Left renal pelvis (tissue), 4 donors: ENCODE measurements around the gene TRIM9. TPM values are rescaled to one million over a fixed set of nuclear protein-coding genes. Genes with fewer than 3 reads are reported as not detected.

Experiments used
- DNase-seq, 4 donors: peaks; one replicate each; pipeline ENCODE4 v3.0.0-alpha.2; 2013; ENCODE audit warnings: low read depth in 4 of 4, low spot score in 3 of 4
- polyA plus RNA-seq, 4 donors: library from polyadenylated mRNA; unstranded; fragments of 120-200 nt; gene quantifications; one replicate each; pipeline ENCODE4 v1.2.1, GENCODE V29; 2013; ENCODE audit not compliant: insufficient read length in 4 of 4

The TRIM9 gene
- polyA plus RNA-seq, 4 donors = 1.1 to 2.6 (median 1.7) TPM

- DNase-seq = peak in 1 of 4 donors; percentile 1
These were observed 553 bp downstream of the TRIM9 start for GRCh38 chr14:51094282-51094821.

GRCh38 chr14:51093371-51094281, 1.3 kb downstream of the TRIM9 start:
- peak in 1 of 4 donors; percentile 12 for DNase-seq

- no peak for DNase-seq
These were observed 1.9 kb downstream of the TRIM9 start for GRCh38 chr14:51092965-51093364.

GRCh38 chr14:51089278-51089677, 5.6 kb downstream of the TRIM9 start:
- no peak for DNase-seq

- DNase-seq = no peak
These were observed 7.9 kb downstream of the TRIM9 start for GRCh38 chr14:51087031-51087441.

- DNase-seq = no peak
These were observed 8.9 kb downstream of the TRIM9 start for GRCh38 chr14:51086044-51086443.

GRCh38 chr14:51084962-51085361, 9.9 kb downstream of the TRIM9 start:
- DNase-seq = no peak

- DNase-seq = no peak
These were observed 10.4 kb downstream of the TRIM9 start for GRCh38 chr14:51084507-51084906.

GRCh38 chr14:51082349-51082748, 12.6 kb downstream of the TRIM9 start:
- DNase-seq = no peak

GRCh38 chr14:51081712-51082111, 13.2 kb downstream of the TRIM9 start:
- DNase-seq = no peak

GRCh38 chr14:51081209-51081608, 13.7 kb downstream of the TRIM9 start:
- no peak for DNase-seq

GRCh38 chr14:51080645-51081044, 14.3 kb downstream of the TRIM9 start:
- no peak for DNase-seq

GRCh38 chr14:51079489-51079888, 15.4 kb downstream of the TRIM9 start:
- DNase-seq = no peak

GRCh38 chr14:51079085-51079484, 15.8 kb downstream of the TRIM9 start:
- no peak for DNase-seq

- DNase-seq = no peak
These were observed 20.1 kb downstream of the TRIM9 start for GRCh38 chr14:51074701-51075385.

GRCh38 chr14:51073731-51074130, 21.2 kb downstream of the TRIM9 start:
- DNase-seq = no peak

GRCh38 chr14:51072976-51073375, 21.9 kb downstream of the TRIM9 start:
- no peak for DNase-seq

GRCh38 chr14:51071857-51072256, 23.0 kb downstream of the TRIM9 start:
- DNase-seq = no peak

GRCh38 chr14:51070726-51071125, 24.2 kb downstream of the TRIM9 start:
- no peak for DNase-seq

- DNase-seq = no peak
These were observed 25.9 kb downstream of the TRIM9 start for GRCh38 chr14:51069055-51069454.

GRCh38 chr14:51068268-51068667, 26.6 kb downstream of the TRIM9 start:
- no peak for DNase-seq

- DNase-seq = no peak
These were observed 27.6 kb downstream of the TRIM9 start for GRCh38 chr14:51067295-51067694.
